K562 (cell line): ENCODE measurements around the gene LUZP1. TPM values are rescaled to one million over a fixed set of nuclear protein-coding genes. Genes with fewer than 3 reads are reported as not detected.
A peak's percentile ranks its signal among the peaks of the same experiment; 100 is the strongest.

Experiments used
- NCOR1 ChIP-seq: fragments of 450-650 bp; IDR thresholded peaks from 2 replicates; pipeline ENCODE4 v1.6.1; 2016; ENCODE audit warnings: mild to moderate bottlenecking, moderate library complexity
- REST ChIP-seq, 2 experiments: fragments of 450-650 bp; formaldehyde crosslinking in 1 of 2; IDR thresholded peaks; 2 replicates each; pipeline versions ENCODE4 v1.4.0 to v1.6.1; 2014 to 2020; ENCODE audit warnings: mild to moderate bottlenecking in 2 of 2, borderline replicate concordance in 1 of 2, low read depth in 1 of 2
- RNF2 ChIP-seq: sonication (generic); IDR thresholded peaks from 2 replicates; pipeline ENCODE4 v1.6.1; 2016
- TFAM ChIP-seq: fragments of 250-450 bp; sonication (Bioruptor Pico); conservative IDR thresholded peaks from 2 replicates; pipeline ENCODE4 v1.5.0; 2021; ENCODE audit warnings: mild to moderate bottlenecking, moderate library complexity
- TFE3 ChIP-seq: fragments of 450-650 bp; formaldehyde crosslinking; IDR thresholded peaks from 2 replicates; pipeline ENCODE4 v1.4.0; 2020; ENCODE audit warnings: mild to moderate bottlenecking, mixed read lengths
- U2AF2 ChIP-seq: fragments of 200-400 bp; formaldehyde crosslinking; optimal IDR thresholded peaks from 2 replicates; pipeline ENCODE3; 2017; ENCODE audit warnings: low read depth, mild to moderate bottlenecking, low read length
- ZBTB49 ChIP-seq: sonication (generic); formaldehyde crosslinking; IDR thresholded peaks from 2 replicates; pipeline ENCODE4 v1.8.0; 2022; ENCODE audit warnings: missing genetic modification reagents, mild to moderate bottlenecking, borderline replicate concordance
- ZBTB9 ChIP-seq: fragments of 450-650 bp; formaldehyde crosslinking; IDR thresholded peaks from 2 replicates; pipeline ENCODE4 v1.4.0; 2020; ENCODE audit warnings: mild to moderate bottlenecking, moderate library complexity
- ZC3H11A ChIP-seq: IDR thresholded peaks from 2 replicates; pipeline ENCODE4 v1.6.1; 2012; ENCODE audit warnings: low read depth, low read length, improper control_type of control experiment
- ZFP36 ChIP-seq: fragments of 150-350 bp; IDR thresholded peaks from 2 replicates; pipeline ENCODE4 v1.6.1; 2018; ENCODE audit warnings: low read length, low read depth; ENCODE audit not compliant: partially characterized antibody
- ZNF263 ChIP-seq: sonication (generic); formaldehyde crosslinking; IDR thresholded peaks from 2 replicates; pipeline ENCODE4 v1.8.0; 2022; ENCODE audit warnings: mild to moderate bottlenecking, missing genetic modification reagents, borderline replicate concordance
- polyA plus RNA-seq, 8 experiments: library from polyadenylated mRNA; depleted of rRNA in 4 of 8; stranded (reverse) in 5 of 8; unstranded in 3 of 8; fragments of >200 nt; fragmentation: Nextera tagmentation in 2 of 8; fragmentation: Illumina TruSeq in 1 of 8; extraction: Ambion mirVana in 2 of 8; extraction: Trizol in 1 of 8; gene quantifications; 2 replicates each; pipeline versions ENCODE4 v1.2.1 to v1.2.3, GENCODE V29; 2011 to 2014; ENCODE audit warnings: inconsistent platforms in 1 of 8, missing spikeins in 1 of 8
- total RNA-seq, 7 experiments: library from RNA; depleted of rRNA in 6 of 7; stranded (reverse); fragments of >200 nt in 6 of 7; fragmentation: Illumina TruSeq in 2 of 7; extraction: Trizol in 2 of 7; gene quantifications; 2 replicates each; pipeline versions ENCODE4 v1.2.1 to v1.2.3, GENCODE V29; 2011 to 2021; ENCODE audit warnings: low replicate concordance in 1 of 7

The LUZP1 gene
- total and polyA plus RNA-seq, 9 of the 15 experiments (the other 6 are each of a cell fraction or from before 2014, with no cell fraction given) = 6.5 to 19.1 (median 12.4) TPM

DNA sequence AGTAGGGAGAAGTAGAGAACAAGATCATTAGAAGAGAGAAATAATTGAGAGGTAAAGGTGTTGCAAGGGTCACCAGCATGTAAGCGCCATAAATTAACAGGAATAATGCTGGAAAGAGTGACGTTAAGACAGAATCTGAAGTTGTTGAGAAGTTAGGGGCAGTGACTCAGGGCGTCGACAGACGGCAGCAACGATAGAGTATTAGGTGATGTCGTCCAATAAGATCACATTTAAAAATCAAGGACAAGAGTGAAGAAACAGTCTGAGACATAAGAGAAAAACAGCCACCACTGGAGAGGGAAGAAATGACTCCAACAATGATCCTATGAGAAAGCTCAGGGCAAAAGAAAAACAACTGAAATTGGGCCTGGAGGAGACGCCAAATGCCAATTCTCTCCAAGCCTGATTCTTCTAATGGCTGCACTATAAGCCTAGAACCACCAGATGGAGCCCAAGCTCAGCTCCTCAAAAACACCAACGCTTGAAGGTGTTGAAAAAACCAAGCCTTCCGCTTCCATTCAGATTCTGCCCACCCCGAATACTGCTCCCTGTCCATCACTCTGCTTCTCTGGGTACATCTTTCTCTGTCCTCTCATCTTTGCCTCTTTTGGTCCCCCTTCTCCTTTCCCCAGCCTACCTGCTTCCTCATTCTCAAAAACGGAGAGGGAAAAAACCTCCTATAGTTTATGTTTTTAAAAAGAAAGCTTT, 70.0 kb downstream of the LUZP1 start (continued):
- TF ChIP-seq REST (IDR thresholded peaks at IDR 0.05; ENCODE audit: borderline replicate concordance) = peak; percentile 96
- no peak for TF ChIP-seq REST (CRISPR knock-in tag; IDR thresholded peaks at IDR 0.05; ENCODE audit: low read depth)
- TF ChIP-seq ZBTB49 (CRISPR knock-in tag) = no peak
- TF ChIP-seq ZC3H11A = no peak
- TF ChIP-seq ZBTB9 (CRISPR knock-in tag) = no peak
- TF ChIP-seq ZFP36 = no peak
- TF ChIP-seq RNF2 = no peak
- TF ChIP-seq TFAM (CRISPR knock-in tag) = no peak
- TF ChIP-seq TFE3 (CRISPR knock-in tag) = no peak
- TF ChIP-seq ZNF263 (CRISPR knock-in tag) = no peak
- no peak for TF ChIP-seq U2AF2
- no peak for TF ChIP-seq NCOR1
